PC-9 (cell line): Measurements from ENCODE around the gene PPP2R5B.

Experiments
- CTCF ChIP-seq: fragments of 200-600 bp; sonication (generic); conservative IDR thresholded peaks from 2 replicates; pipeline ENCODE4 v1.6.1; 2017; ENCODE audit warnings: mixed run types, antibody characterized with exemption, mild to moderate bottlenecking, moderate library complexity
- EZH2 ChIP-seq: fragments of 200-600 bp; sonication (generic); IDR thresholded peaks from 2 replicates; pipeline ENCODE4 v1.8.0; 2017; ENCODE audit warnings: antibody characterized with exemption, low read depth

GRCh38 chr11:64923151-64923661, 1.3 kb upstream of the PPP2R5B start:
- TF ChIP-seq CTCF (no peak), EZH2 (no peak)
